ENCODE measurements around the gene STON2.
"Not testable (repeated sequence)": the region's sequence is repeated elsewhere in the genome, so short reads cannot be mapped to it uniquely, and the experiment has no call there.

STON2 gene

GRCh38 chr14:81400202-81400678 is at the start of gene STON2:
Gene STON2, minus strand, starts transcription at chr14:81400324. Its CDS starts 1,942 bp downstream, at chr14:81398382.
- DNase-seq: no peak

DNA sequence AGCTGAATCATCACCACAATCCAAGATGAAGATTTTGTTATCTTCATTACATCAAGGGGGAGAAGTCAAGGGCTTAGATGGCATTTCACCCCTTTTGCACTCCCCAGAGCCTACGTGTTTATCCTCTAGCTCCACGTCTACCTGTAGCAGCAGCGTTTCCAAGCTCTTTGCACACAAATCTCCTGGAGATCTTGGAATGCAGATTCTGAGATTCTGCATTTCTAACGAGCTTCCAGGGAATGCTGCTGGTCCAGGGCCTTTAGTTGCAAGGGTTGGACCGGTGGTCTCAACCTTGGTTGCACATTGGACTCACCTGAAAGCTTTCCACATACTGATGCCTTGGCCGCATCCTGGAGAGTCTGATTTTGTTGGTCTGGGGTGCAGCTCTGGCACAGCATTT is 49.5 kb upstream of the STON2 start:
- no peak for DNase-seq

DNA sequence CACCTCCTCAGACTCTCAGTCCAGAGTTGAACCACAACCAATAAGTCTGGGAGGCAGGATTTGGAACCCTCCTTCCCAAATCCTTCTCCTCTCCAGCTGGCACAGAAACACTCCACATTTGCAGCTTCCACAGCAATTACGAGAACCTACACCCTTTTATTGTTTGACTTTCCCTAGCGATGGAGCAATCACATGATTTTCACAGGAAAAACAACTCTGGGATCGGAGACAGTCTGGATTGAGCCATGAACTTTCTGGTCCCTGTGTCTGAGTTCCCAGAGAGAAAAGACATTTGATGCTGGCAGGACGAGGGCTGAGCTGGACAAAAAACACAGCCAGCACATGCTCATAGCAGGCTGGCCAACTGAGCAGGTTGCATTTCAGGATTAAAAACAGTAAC is 49.0 kb upstream of the STON2 start:
- no peak for DNase-seq

GRCh38 chr14:81447021-81447764 is 47.1 kb upstream of the STON2 start:
- no peak for DNase-seq

DNA sequence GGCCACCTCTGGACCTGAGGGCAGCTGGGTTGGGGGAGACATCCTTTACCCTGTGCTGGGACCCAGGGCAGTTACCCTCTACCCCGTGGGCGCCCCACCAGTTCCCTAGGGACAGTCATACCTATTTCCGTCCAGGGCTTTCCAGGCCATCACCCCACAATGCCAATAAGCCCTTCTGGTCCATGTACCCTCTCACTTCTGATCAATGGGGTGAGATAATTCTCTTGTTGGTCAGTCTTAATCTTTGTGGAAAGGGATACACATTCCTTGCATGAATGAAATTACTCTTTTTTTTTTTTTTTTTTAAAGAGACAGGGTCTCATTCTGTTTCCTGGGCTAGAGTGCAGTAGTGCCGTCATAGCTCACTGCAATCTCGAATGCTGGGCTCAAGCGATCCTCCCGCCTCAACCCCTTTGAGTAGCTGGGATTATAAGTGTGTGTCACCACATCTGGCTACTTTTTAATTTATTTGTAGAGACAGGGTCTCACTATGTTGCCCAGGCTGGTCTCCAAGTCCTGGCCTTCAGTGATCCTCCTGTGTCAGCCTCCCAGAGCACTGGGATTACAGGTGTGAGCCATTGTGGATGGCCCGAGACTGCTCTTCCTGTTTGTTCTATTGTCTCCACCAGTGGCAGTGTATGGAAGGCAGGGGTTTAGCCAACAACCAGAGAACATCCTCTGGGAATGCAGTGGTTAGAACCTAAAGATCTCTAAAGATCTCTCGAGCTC is 46.3 kb upstream of the STON2 start:
- DNase-seq: no peak

- no peak for DNase-seq
These were observed 41.6 kb upstream of the STON2 start for GRCh38 chr14:81441626-81442134.

DNA sequence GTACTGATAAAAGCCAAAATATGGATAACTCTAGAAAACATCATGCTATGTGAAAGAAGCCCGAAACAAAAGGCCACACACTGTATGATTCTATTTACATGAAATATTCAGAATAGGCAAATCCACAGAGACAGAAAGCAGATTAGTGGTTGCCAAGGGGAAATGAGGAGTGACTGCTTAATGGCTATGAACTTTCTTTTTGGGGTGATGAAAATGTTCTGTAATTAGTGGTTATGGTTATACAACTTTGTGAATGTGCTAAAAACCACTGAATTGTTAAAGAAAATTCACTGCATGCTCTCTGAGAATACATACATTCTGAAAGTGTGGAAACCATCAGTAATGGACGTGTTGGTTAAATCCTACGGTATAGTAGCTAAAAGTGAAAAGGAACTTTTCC is 39.9 kb upstream of the STON2 start:
- no peak for DNase-seq

- DNase-seq: no peak
These were observed 37.1 kb upstream of the STON2 start for GRCh38 chr14:81437244-81437643.

- peak; percentile 75 for DNase-seq
These were observed 36.4 kb upstream of the STON2 start for GRCh38 chr14:81436296-81437138.

DNA sequence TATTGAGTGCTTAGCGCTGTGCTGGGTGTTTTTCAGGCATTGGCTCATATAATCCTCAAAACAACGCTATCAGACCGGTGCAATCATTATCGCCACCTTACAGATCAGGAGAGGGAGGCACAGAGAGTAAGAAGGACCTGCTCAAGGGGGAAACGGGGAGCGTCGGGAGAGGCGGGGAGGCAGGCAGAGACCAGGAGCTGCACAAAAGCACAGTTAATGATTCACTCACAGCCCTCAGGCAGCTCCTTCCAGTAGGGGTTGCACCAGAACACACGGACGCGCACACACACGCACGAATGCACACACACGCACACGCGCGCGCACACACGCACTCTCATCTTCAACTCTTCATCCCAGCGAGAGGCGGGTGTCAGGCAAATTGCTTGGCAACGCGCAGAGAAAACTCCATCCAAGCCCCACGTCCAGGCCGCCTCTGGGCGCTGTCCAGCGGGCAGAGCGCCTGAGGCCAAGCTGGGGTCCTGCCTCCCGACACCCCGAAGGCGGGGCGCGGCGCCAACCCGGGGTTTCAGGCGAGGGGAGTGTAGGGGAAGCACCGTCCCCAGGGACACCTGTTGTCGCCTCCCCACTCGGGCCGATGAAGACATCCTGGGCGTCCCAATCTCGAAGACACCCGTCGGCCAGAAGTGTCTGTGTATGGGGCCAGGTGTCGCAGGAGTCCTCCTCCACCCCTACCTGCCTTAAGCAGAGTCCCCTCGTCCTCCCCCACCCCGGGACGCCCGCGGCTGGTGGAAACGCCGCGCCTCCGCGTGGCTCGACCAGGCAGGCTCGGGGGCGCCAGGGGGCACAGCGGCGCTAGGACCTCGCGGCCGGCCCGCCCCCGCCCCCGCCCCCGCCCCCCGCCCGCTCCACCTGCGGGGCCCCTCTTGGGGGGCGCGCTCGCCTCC is 35.5 kb upstream of the STON2 start:
- peak; percentile 31 for DNase-seq

DNA sequence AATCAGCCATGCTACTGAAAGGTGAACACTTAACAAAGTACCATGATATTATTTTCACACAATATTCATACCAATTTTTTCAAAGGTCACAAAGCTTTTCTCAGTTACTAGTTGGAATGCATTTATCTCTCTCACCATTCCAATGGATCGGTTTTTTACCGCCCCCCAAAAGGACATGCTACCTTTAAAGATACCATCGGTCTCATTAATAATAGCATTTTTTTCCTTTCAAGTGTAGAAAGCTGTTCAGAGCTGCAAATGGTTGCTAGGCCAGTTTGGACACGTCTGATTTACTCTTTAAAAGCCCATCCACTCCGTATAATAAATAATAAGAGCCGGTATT is 34.9 kb upstream of the STON2 start:
- DNase-seq: no peak

GRCh38 chr14:81434230-81434629 is 34.1 kb upstream of the STON2 start:
- DNase-seq: no peak

GRCh38 chr14:81433378-81433777 is 33.3 kb upstream of the STON2 start:
- no peak for DNase-seq

GRCh38 chr14:81432219-81432661 is 32.1 kb upstream of the STON2 start:
- no peak for DNase-seq

GRCh38 chr14:81430235-81430634 is 30.1 kb upstream of the STON2 start:
- DNase-seq: no peak

DNA sequence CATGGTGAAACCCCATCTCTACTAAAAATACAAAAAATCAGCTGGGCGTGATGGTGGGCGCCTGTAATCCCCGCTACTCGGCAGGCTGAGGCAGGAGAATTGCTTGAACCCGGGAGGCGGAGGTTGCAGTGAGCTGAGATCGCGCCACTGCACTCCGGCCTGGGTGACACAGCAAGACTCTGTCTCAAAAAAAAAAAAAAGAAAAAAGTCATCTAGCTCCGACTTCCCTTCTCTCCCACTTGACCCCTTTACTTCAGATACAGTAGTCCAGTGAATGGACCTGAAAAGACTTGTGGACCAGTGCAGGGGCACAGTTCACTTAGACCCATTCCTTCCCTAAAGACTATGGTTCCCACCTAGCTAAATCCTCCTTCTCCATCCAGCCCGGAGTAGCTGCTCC is 29.6 kb upstream of the STON2 start:
- DNase-seq: not testable (repeated sequence)

- no peak for DNase-seq
These were observed 28.9 kb upstream of the STON2 start for GRCh38 chr14:81429028-81429427.

- no peak for DNase-seq
These were observed 27.4 kb upstream of the STON2 start for GRCh38 chr14:81427348-81428058.

DNA sequence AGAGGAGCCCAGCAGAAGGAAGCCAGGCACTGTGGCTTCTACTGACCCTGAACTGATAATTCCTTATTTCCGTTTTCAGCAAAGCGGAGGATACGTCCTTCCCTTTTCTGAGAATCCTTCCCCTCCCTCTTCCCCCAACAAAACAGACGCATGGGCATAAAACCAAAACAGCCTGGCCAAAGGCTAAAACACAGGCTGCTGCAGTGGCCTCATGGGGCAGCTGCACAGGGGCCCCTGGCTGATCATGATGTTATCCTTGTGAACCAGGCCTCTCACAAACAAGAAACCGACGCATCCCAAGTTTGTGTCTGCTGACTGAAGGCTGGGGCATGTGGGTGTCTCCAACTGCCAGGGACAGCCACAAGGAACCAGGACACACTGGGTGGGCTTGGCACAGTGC is 23.4 kb upstream of the STON2 start:
- no peak for DNase-seq

- DNase-seq: no peak
These were observed 18.1 kb upstream of the STON2 start for GRCh38 chr14:81418057-81418790.

GRCh38 chr14:81416981-81417380 is 16.9 kb upstream of the STON2 start:
- no peak for DNase-seq

Data from 8988T (cell line).